GM23248 (cell line): ENCODE results near the gene MPP3. TPM values are rescaled to one million over a fixed set of nuclear protein-coding genes. Genes with fewer than 3 reads are reported as not detected.

ENCODE experiments used
- DNase-seq: peaks from one replicate; pipeline ENCODE4 v3.0.0-alpha.2; 2015
- H2AFZ ChIP-seq: fragments of 200-600 bp; sonication (generic); 2 replicates; pipeline ENCODE4 v1.6.1; 2016; ENCODE audit warnings: antibody characterized with exemption
- H3F3A ChIP-seq: fragments of 200-600 bp; sonication (generic); 2 replicates; pipeline ENCODE4 v1.6.1; 2016; ENCODE audit warnings: mild to moderate bottlenecking, antibody characterized with exemption, mixed run types; ENCODE audit not compliant: insufficient read depth
- H3K27ac ChIP-seq: fragments of 200-600 bp; sonication (generic); 2 replicates; pipeline ENCODE4 v1.5.1; 2016; ENCODE audit warnings: mild to moderate bottlenecking
- H3K27me3 ChIP-seq: fragments of 200-600 bp; sonication (generic); replicated peaks from 2 replicates; pipeline ENCODE4 v1.6.1; 2016; ENCODE audit warnings: mild to moderate bottlenecking; ENCODE audit not compliant: insufficient read depth
- H3K36me3 ChIP-seq: fragments of 200-600 bp; sonication (generic); 2 replicates; pipeline ENCODE4 v1.6.1; 2016; ENCODE audit warnings: low read depth, mild to moderate bottlenecking
- H3K4me1 ChIP-seq: fragments of 200-600 bp; sonication (generic); 2 replicates; pipeline ENCODE4 v1.6.1; 2016; ENCODE audit warnings: mild to moderate bottlenecking; ENCODE audit not compliant: insufficient read depth
- H3K4me2 ChIP-seq: fragments of 200-600 bp; sonication (generic); one replicate; pipeline ENCODE4 v1.6.1; 2016; ENCODE audit warnings: mild to moderate bottlenecking; ENCODE audit not compliant: unreplicated experiment
- H3K4me3 ChIP-seq: fragments of 200-600 bp; sonication (generic); 2 replicates; pipeline ENCODE4 v1.5.1; 2016; ENCODE audit warnings: mild to moderate bottlenecking
- H3K79me2 ChIP-seq: fragments of 200-600 bp; sonication (generic); 2 replicates; pipeline ENCODE4 v1.6.1; 2016; ENCODE audit warnings: mild to moderate bottlenecking; ENCODE audit not compliant: insufficient read depth
- H3K9ac ChIP-seq: fragments of 200-600 bp; sonication (generic); 2 replicates; pipeline ENCODE4 v1.6.1; 2016; ENCODE audit warnings: mild to moderate bottlenecking
- H3K9me2 ChIP-seq: fragments of 200-600 bp; sonication (generic); 2 replicates; pipeline ENCODE4 v1.6.1; 2016; ENCODE audit warnings: mixed run types, mild to moderate bottlenecking, moderate library complexity; ENCODE audit not compliant: insufficient read depth
- H3K9me3 ChIP-seq: fragments of 200-600 bp; sonication (generic); one replicate; pipeline ENCODE4 v1.6.1; 2017; ENCODE audit warnings: low read depth
- H4K20me1 ChIP-seq: fragments of 200-600 bp; sonication (generic); 2 replicates; pipeline ENCODE4 v1.6.0; 2016; ENCODE audit not compliant: insufficient read depth
- EZH2 ChIP-seq: fragments of 200-600 bp; sonication (generic); IDR thresholded peaks from 2 replicates; pipeline ENCODE4 v1.6.1; 2018; ENCODE audit warnings: antibody characterized with exemption, mild to moderate bottlenecking; ENCODE audit not compliant: insufficient read depth, poor library complexity, severe bottlenecking
- EZH2phosphoT487 ChIP-seq: fragments of 200-600 bp; sonication (generic); IDR thresholded peaks from 2 replicates; pipeline ENCODE4 v1.6.1; 2018; ENCODE audit warnings: antibody characterized with exemption, moderate library complexity, mild to moderate bottlenecking, low read depth; ENCODE audit not compliant: insufficient read depth
- WGBS, 2 experiments: methylation state at CpG; one replicate each; pipeline ENCODE4 v1.1.6; 2015 to 2017; ENCODE audit warnings: low lambda C conversion rate in 2 of 2, low coverage in 1 of 2; ENCODE audit errors: missing lambda C conversion rate in 2 of 2; 5-methylcytosine and 5-hydroxymethylcytosine counted together
- in situ Hi-C: fragments of 300-500 bp; cut with MboI; formaldehyde crosslinking; loops from 2 replicates; pipeline ENCODE4 v1.15.0; 2020
- polyA plus RNA-seq: library from polyadenylated mRNA; unstranded; fragments of >200 nt; fragmentation: Nextera tagmentation; extraction: Ambion mirVana; gene quantifications from 2 replicates; pipeline ENCODE4 v1.2.1, GENCODE V29; 2016
- total RNA-seq: library from RNA; depleted of rRNA; stranded (reverse); fragments of >200 nt; shearing (Covaris generic); gene quantifications from 2 replicates; pipeline ENCODE4 v1.2.3, GENCODE V29; 2014

The MPP3 gene
- total and polyA plus RNA-seq, 2 experiments from 2014 or later = 6.3 to 6.6 TPM

DNA sequence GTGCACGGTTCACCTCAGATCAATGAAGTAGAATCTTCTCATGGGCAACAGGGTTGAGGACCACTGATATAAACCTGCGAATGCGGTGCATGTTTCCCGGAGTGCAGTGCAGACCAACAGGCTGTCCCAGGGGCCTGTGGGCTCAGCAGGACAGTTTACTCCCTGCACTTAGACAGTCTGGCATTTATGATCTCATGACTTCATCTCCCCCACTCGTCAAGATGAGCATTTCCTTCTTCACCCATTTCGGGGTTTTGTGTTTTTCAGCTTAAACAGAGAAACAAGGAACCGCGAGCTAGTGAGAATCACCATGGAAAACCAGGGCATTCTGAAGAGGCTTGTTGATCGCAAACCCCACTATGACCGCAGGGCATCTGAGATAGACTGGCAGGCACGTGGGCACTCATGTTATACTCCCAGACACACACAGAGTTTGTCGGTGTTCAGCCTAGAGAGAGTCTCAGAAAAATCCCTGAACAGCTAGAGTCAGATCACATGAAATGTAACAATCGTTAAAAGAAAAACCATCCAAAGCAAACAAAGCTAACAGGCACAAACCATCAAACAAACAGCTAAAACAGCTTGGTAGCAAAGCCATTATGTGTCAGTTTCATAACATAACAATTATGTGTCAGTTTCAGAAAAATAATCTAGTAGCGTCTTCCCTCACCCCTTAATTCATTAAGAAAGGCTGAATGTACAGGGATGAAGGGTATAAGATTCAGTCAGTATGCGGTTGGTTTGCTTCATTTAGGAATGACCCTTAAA is 49.8 kb downstream of the MPP3 start:
- H3K4me2 ChIP-seq = no peak overlapping the region
- H3K27me3 ChIP-seq = peaks cover 19% of the 10 kb centered on the region
- TF ChIP-seq EZH2 (no peak), EZH2phosphoT487 (no peak)
- 89 to 91% methylated on average over 15 of the region's 15 CpGs for WGBS, 2 experiments
- no peaks in the 10 kb centered on the region for H3K9me2 ChIP-seq
- H2AFZ ChIP-seq = no peak overlapping the region
- DNase-seq = no peak
- peaks cover under 1% of the 10 kb centered on the region; the same call in 1 of the 2 replicates for H3K79me2 ChIP-seq
- peaks cover 18% of the 10 kb centered on the region for H3F3A ChIP-seq
- no peak overlapping the region for H3K9ac ChIP-seq
- no peaks in the 10 kb centered on the region for H4K20me1 ChIP-seq
- H3K4me3 ChIP-seq = no peak overlapping the region
- no peaks in the 10 kb centered on the region for H3K36me3 ChIP-seq
- in situ Hi-C loops = no loop called here
- peaks cover 20% of the 10 kb centered on the region for H3K4me1 ChIP-seq
- H3K9me3 ChIP-seq = no peaks in the 10 kb centered on the region
- no peak overlapping the region for H3K27ac ChIP-seq

DNA sequence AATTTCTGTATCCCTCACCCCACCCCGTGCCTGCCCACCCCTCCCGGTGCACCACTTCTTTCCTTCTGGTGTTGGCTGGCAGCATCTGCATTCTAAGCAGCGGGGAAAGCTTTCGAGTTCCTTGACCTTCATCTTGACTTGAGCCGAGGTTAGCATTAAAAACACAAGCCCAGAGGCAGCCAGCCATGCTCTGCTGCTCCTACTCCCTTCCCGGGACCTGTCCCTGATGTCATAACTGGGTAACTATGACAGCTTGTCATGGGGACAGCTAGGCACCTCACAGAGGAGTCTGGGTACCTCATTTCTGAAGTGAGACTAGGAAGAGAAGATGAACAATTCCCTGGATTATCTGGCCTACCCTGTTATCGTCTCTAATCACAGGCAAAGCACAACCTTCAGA is 52.8 kb downstream of the MPP3 start, which contains the start of gene CFAP97D1:
CFAP97D1 (plus strand) TSS at position 301 of the 400 bp plus-strand sequence; CDS start at position 329, 28 bp downstream.
- DNase-seq = no peak

DNA sequence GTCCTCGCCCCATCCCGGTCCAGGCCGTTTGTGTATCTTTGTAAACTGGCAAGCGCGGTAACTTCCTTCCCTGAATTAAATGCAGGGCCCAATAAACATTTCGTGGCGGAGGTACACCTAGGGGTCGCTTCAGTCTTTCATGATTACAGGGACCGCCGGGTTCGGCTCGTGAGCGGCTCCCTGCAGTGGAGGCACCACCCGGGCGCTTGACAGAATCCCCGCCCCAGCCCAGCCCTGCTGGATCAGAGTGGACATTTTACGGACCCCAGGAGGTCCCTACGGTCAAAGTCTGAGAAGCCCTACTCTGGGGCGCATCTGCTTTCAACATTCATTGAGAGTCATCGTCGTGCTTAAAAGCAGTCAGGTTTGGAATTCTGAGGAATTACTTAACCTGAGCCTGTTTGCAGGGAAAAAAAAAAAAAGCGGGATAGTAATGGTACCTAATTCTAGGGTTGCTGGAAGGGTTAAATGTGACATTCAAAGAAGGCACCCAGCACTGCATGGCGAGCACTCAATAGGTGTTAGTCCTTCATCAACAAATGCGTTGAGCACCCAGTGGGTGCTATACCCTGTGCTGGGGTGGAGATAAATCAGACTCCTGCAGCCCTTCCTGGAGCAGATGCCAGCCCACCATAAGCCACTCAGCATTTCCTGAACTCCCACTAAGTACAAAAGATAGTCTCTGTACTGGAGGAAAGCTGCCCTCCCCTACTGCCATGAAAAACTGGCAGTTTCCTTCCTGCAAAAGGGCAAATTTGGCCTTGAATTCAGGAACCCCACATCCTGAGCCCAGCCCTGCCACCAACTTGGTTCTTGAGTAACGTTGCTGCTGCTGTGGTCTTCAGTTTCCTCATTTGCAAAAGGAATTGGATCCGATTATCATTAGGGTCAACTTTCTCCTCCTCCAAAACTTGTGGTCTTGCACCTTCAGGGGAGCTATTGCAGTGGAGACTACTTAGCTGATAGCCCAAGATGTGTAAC is 53.5 kb downstream of the MPP3 start:
- H3K79me2 ChIP-seq = peaks cover 20% of the 10 kb centered on the region
- WGBS, 2 experiments = 16 to 19% methylated on average over 24 to 26 of the region's 26 CpGs
- H3K27ac ChIP-seq = peak overlapping the region; percentile 92
- peak overlapping the region; percentile 98 for H3K9ac ChIP-seq
- no peaks in the 10 kb centered on the region for H3K36me3 ChIP-seq
- H2AFZ ChIP-seq = peak overlapping the region; percentile 93
- no peak for DNase-seq
- H3K4me2 ChIP-seq = peak overlapping the region; percentile 93
- H3K4me3 ChIP-seq = peak overlapping the region; percentile 79
- no peaks in the 10 kb centered on the region for H4K20me1 ChIP-seq
- in situ Hi-C loops = no loop called here
- H3K9me3 ChIP-seq = no peaks in the 10 kb centered on the region
- peaks cover 16% of the 10 kb centered on the region for H3K4me1 ChIP-seq
- no peak for TF ChIP-seq EZH2phosphoT487
- TF ChIP-seq EZH2 = no peak
- H3K27me3 ChIP-seq = peaks cover 8% of the 10 kb centered on the region
- peaks cover 15% of the 10 kb centered on the region for H3F3A ChIP-seq
- no peaks in the 10 kb centered on the region for H3K9me2 ChIP-seq

More for the DNA sequence above, 52.8 kb downstream of the MPP3 start, which contains the start of gene CFAP97D1:
- Histone ChIP-seq H3F3A (peaks cover 18% of the 10 kb centered on the region), H3K36me3 (no peaks in the 10 kb centered on the region), H3K79me2 (peaks cover 20% of the 10 kb centered on the region), H3K9me3 (no peaks in the 10 kb centered on the region), H3K4me1 (peaks cover 23% of the 10 kb centered on the region), H4K20me1 (no peaks in the 10 kb centered on the region), H3K4me2 (peak within 1 kb of the TSS; percentile 93), H2AFZ (peak within 1 kb of the TSS; percentile 93), H3K27me3 (peaks cover 8% of the 10 kb centered on the region), H3K4me3 (peak within 1 kb of the TSS; percentile 79), H3K27ac (0 out of 2 replicates have a peak within 1 kb of the TSS, but pooled peaks have one; percentile 92), H3K9me2 (no peaks in the 10 kb centered on the region), H3K9ac (peak within 1 kb of the TSS; percentile 98)
- in situ Hi-C loops = no loop called here
- TF ChIP-seq EZH2phosphoT487 = no peak
- TF ChIP-seq EZH2 = no peak
- 87 to 89% methylated on average over 7 of the region's 7 CpGs for WGBS, 2 experiments

DNA sequence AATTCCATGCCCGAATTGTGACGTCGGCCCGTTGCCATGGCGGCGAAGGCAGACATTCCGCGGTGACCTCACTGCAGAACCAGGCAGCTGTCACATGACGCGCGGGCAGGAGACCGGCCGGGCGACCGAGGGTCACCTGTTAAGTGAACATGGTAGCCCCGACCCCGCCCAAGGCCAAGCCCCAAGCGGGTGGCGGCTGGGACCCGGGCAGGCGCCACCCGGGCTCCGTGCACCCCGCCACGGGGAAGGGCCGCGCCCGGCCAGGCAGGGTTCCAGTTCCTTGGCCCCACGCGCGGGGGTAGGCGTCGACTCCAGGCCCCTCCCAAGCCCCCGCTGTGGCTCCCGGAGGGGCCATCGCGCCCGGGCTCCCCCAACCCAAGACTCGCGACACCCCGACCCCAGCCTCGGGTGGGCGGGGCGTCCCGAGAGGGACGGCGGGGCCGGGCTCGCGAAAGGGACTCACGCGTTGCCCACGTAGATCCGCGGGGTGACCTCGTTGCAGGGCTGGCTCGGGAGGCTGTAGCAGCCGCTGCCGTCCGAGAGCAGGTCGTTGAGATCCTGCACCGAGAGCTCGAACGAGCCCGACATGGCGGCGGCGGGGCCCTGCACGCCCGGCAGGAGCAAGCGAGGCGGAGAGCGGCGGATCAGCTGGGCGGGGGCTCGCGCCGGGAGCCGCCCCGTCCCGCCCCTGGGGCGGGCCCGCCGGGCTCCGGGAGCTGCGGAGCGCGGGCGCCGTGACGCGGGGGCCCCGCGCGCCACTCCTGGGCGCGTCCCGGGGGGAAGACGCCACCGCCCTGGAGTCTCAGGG is 54.4 kb downstream of the MPP3 start, which contains the start of gene DUSP3:
DUSP3 (minus strand) TSS at position 641 of the 808 bp plus-strand sequence; CDS start at position 588, 53 bp downstream.
- peak within 1 kb of the TSS; percentile 79 for H3K4me3 ChIP-seq
- no peaks in the 10 kb centered on the region for H4K20me1 ChIP-seq
- H3K9me3 ChIP-seq = no peaks in the 10 kb centered on the region
- H3F3A ChIP-seq = peaks cover 6% of the 10 kb centered on the region
- H3K27ac ChIP-seq = peak within 1 kb of the TSS; percentile 92
- H3K9me2 ChIP-seq = no peaks in the 10 kb centered on the region
- in situ Hi-C loops = no loop called here
- peak within 1 kb of the TSS; percentile 98 for H3K9ac ChIP-seq
- H2AFZ ChIP-seq = peak within 1 kb of the TSS; percentile 93
- WGBS, 2 experiments = 2% methylated on average over 26 to 36 of the region's 100 CpGs
- peak within 1 kb of the TSS; percentile 93 for H3K4me2 ChIP-seq
- peaks cover 7% of the 10 kb centered on the region for H3K4me1 ChIP-seq
- peaks cover 20% of the 10 kb centered on the region for H3K79me2 ChIP-seq
- TF ChIP-seq EZH2phosphoT487 = no peak
- TF ChIP-seq EZH2 = no peak
- peak; percentile 98 for DNase-seq
- H3K27me3 ChIP-seq = peaks cover 8% of the 10 kb centered on the region
- no peaks in the 10 kb centered on the region; the same call in 1 of the 2 replicates for H3K36me3 ChIP-seq
